Astrocyte (in vitro differentiated cells and primary cell): Measurements from ENCODE around the gene RBM17. TPM values are rescaled to one million over a fixed set of nuclear protein-coding genes. Genes with fewer than 3 reads are reported as not detected.

ENCODE experiments used
- DNase-seq: peaks from one replicate; pipeline ENCODE4 v3.0.0-alpha.2; 2010; ENCODE audit warnings: low read depth
- FAIRE-seq: peaks from 2 replicates; lab custom pipeline; 2011; peaks lifted over from hg19 to GRCh38; lab: Jason Lieb, UNC
- H2AFZ ChIP-seq: 2 replicates; pipeline ENCODE4 v1.6.0; 2012; ENCODE audit warnings: low read depth, low read length, inconsistent platforms
- H3K27ac ChIP-seq: 2 replicates; pipeline ENCODE4 v1.5.1; 2011; ENCODE audit warnings: low read depth, low read length, inconsistent platforms
- H3K27me3 ChIP-seq: 2 replicates; pipeline ENCODE4 v1.6.0; 2011; ENCODE audit warnings: low read length, inconsistent platforms; ENCODE audit not compliant: insufficient read depth
- H3K36me3 ChIP-seq: 2 replicates; pipeline ENCODE4 v1.5.1; 2011; ENCODE audit warnings: low read length, inconsistent platforms; ENCODE audit not compliant: insufficient read depth
- H3K4me1 ChIP-seq: 2 replicates; pipeline ENCODE4 v1.5.1; 2011; ENCODE audit warnings: low read length, inconsistent platforms; ENCODE audit not compliant: insufficient read depth
- H3K4me2 ChIP-seq: 2 replicates; pipeline ENCODE4 v1.6.0; 2012; ENCODE audit warnings: low read length, inconsistent platforms
- H3K4me3 ChIP-seq: 2 replicates; pipeline ENCODE4 v1.5.1; 2011; ENCODE audit warnings: low read depth, mild to moderate bottlenecking, low read length, inconsistent platforms; ENCODE audit not compliant: insufficient read depth
- H3K79me2 ChIP-seq: 2 replicates; pipeline ENCODE4 v1.6.0; 2012; ENCODE audit warnings: mild to moderate bottlenecking, low read length, inconsistent platforms; ENCODE audit not compliant: insufficient read depth
- H3K9ac ChIP-seq: 2 replicates; pipeline ENCODE4 v1.6.0; 2012; ENCODE audit warnings: mild to moderate bottlenecking, low read length, inconsistent platforms
- H3K9me3 ChIP-seq: 2 replicates; pipeline ENCODE4 v1.5.1; 2012; ENCODE audit warnings: low read depth, mild to moderate bottlenecking, low read length, inconsistent platforms; ENCODE audit not compliant: insufficient read depth
- H4K20me1 ChIP-seq: 2 replicates; pipeline ENCODE4 v1.6.0; 2012; ENCODE audit warnings: low read length, inconsistent platforms; ENCODE audit not compliant: insufficient read depth
- H3K27ac Mint-ChIP-seq: one replicate; pipeline ENCODE4 v1.8.0; 2021; ENCODE audit warnings: mild to moderate bottlenecking, mixed read lengths; ENCODE audit not compliant: unreplicated experiment
- H3K27me3 Mint-ChIP-seq: one replicate; pipeline ENCODE4 v1.8.0; 2021; ENCODE audit warnings: low read depth, mixed read lengths; ENCODE audit not compliant: unreplicated experiment
- H3K36me3 Mint-ChIP-seq: one replicate; pipeline ENCODE4 v1.8.0; 2021; ENCODE audit warnings: low read depth, mixed read lengths; ENCODE audit not compliant: unreplicated experiment
- H3K4me1 Mint-ChIP-seq: one replicate; pipeline ENCODE4 v1.8.0; 2021; ENCODE audit warnings: low read depth, mixed read lengths; ENCODE audit not compliant: unreplicated experiment
- H3K4me3 Mint-ChIP-seq: one replicate; pipeline ENCODE4 v1.8.0; 2021; ENCODE audit warnings: mild to moderate bottlenecking, moderate library complexity, mixed read lengths; ENCODE audit not compliant: unreplicated experiment
- H3K9me3 Mint-ChIP-seq: one replicate; pipeline ENCODE4 v1.8.0; 2021; ENCODE audit warnings: mild to moderate bottlenecking, mixed read lengths; ENCODE audit not compliant: unreplicated experiment
- EZH2 ChIP-seq: IDR thresholded peaks from 2 replicates; pipeline ENCODE4 v1.6.1; 2012; ENCODE audit warnings: mild to moderate bottlenecking, low read length, inconsistent platforms; ENCODE audit not compliant: insufficient read depth
- total RNA-seq: library from RNA; stranded (reverse); gene quantifications from 2 replicates; pipeline ENCODE4 v1.2.1, GENCODE V29; 2021
- TF ChIP-seq, protein P1 (sequence below): IDR thresholded peaks from 2 replicates; pipeline ENCODE4 v1.5.1; 2011; ENCODE audit warnings: low read depth, mild to moderate bottlenecking, inconsistent platforms, low read length, moderate library complexity; ENCODE audit not compliant: insufficient read depth

RBM17 gene
- total RNA-seq, 1 donor from 2014 or later: 71.3 TPM

GRCh38 chr10:6114805-6115341, 26.0 kb downstream of the RBM17 start:
- Histone ChIP-seq H3K27me3 (no peaks in the 10 kb centered on the region), H3K27ac (peak overlapping the region; percentile 77), H2AFZ (no peak overlapping the region), H3K9me3 (no peaks in the 10 kb centered on the region), H3K4me3 (no peak overlapping the region), H3K79me2 (peaks cover 11% of the 10 kb centered on the region), H3K36me3 (peaks cover 41% of the 10 kb centered on the region), H3K9ac (peak overlapping the region; percentile 60), H3K4me1 (peaks cover 12% of the 10 kb centered on the region), H3K4me2 (peak overlapping the region; percentile 19), H4K20me1 (peaks cover 14% of the 10 kb centered on the region)
- TF ChIP-seq EZH2: no peak
- TF ChIP-seq, protein P1, sequence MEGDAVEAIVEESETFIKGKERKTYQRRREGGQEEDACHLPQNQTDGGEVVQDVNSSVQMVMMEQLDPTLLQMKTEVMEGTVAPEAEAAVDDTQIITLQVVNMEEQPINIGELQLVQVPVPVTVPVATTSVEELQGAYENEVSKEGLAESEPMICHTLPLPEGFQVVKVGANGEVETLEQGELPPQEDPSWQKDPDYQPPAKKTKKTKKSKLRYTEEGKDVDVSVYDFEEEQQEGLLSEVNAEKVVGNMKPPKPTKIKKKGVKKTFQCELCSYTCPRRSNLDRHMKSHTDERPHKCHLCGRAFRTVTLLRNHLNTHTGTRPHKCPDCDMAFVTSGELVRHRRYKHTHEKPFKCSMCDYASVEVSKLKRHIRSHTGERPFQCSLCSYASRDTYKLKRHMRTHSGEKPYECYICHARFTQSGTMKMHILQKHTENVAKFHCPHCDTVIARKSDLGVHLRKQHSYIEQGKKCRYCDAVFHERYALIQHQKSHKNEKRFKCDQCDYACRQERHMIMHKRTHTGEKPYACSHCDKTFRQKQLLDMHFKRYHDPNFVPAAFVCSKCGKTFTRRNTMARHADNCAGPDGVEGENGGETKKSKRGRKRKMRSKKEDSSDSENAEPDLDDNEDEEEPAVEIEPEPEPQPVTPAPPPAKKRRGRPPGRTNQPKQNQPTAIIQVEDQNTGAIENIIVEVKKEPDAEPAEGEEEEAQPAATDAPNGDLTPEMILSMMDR: peak; percentile 15
- H3K4me3 Mint-ChIP-seq: no peak overlapping the region
- no peaks in the 10 kb centered on the region for H3K27me3 Mint-ChIP-seq
- H3K27ac Mint-ChIP-seq: peak overlapping the region; percentile 14
- H3K9me3 Mint-ChIP-seq: no peaks in the 10 kb centered on the region
- DNase-seq (peak; percentile 73), FAIRE-seq (no peak)
- H3K4me1 Mint-ChIP-seq: peaks cover 17% of the 10 kb centered on the region
- peaks cover 13% of the 10 kb centered on the region for H3K36me3 Mint-ChIP-seq

GRCh38 chr10:6115411-6115810, 26.6 kb downstream of the RBM17 start:
- Mint-ChIP-seq H3K4me1 (peaks cover 17% of the 10 kb centered on the region), H3K36me3 (peaks cover 14% of the 10 kb centered on the region), H3K9me3 (no peaks in the 10 kb centered on the region), H3K4me3 (no peak overlapping the region), H3K27ac (no peak overlapping the region), H3K27me3 (no peaks in the 10 kb centered on the region)
- H3K9ac ChIP-seq: no peak overlapping the region
- no peak overlapping the region for H3K4me3 ChIP-seq
- peaks cover 8% of the 10 kb centered on the region for H3K79me2 ChIP-seq
- TF ChIP-seq EZH2: no peak
- TF ChIP-seq, protein P1: no peak
- peak overlapping the region; percentile 77 for H3K27ac ChIP-seq
- no peaks in the 10 kb centered on the region for H3K9me3 ChIP-seq
- peaks cover 10% of the 10 kb centered on the region for H4K20me1 ChIP-seq
- H3K36me3 ChIP-seq: peaks cover 36% of the 10 kb centered on the region
- no peaks in the 10 kb centered on the region for H3K27me3 ChIP-seq
- no peak overlapping the region for H2AFZ ChIP-seq
- no peak for FAIRE-seq
- peaks cover 12% of the 10 kb centered on the region for H3K4me1 ChIP-seq
- H3K4me2 ChIP-seq: peak overlapping the region; percentile 5
- no peak for DNase-seq

GRCh38 chr10:6115824-6116350, 27.1 kb downstream of the RBM17 start:
- Mint-ChIP-seq H3K36me3 (peaks cover 18% of the 10 kb centered on the region), H3K27ac (no peak overlapping the region), H3K4me1 (peaks cover 17% of the 10 kb centered on the region), H3K27me3 (no peaks in the 10 kb centered on the region), H3K9me3 (no peaks in the 10 kb centered on the region), H3K4me3 (no peak overlapping the region)
- Histone ChIP-seq H3K9ac (no peak overlapping the region), H3K4me2 (no peak overlapping the region), H3K4me1 (peaks cover 12% of the 10 kb centered on the region), H4K20me1 (peaks cover 5% of the 10 kb centered on the region), H2AFZ (no peak overlapping the region), H3K27ac (peak overlapping the region; percentile 77), H3K27me3 (no peaks in the 10 kb centered on the region), H3K36me3 (peaks cover 31% of the 10 kb centered on the region), H3K79me2 (peaks cover 3% of the 10 kb centered on the region), H3K4me3 (no peak overlapping the region), H3K9me3 (no peaks in the 10 kb centered on the region)
- TF ChIP-seq EZH2: no peak
- TF ChIP-seq, protein P1: no peak
- FAIRE-seq (no peak), DNase-seq (no peak)
